Activated naive CD4-positive, alpha-beta T cell treated with anti-CD3 and anti-CD28 coated beads for 36 hours (primary cell): ENCODE data around the gene EIF3J. TPM values are rescaled to one million over a fixed set of nuclear protein-coding genes. Genes with fewer than 3 reads are reported as not detected.
A peak's percentile ranks its signal among the peaks of the same experiment; 100 is the strongest.

Experiments used
- CTCF ChIA-PET: fragments of 350-600 bp; sonication (Branson Sonifier 250); formaldehyde crosslinking; loops from one replicate; lab custom pipeline; 2021; ENCODE audit warnings: antibody characterized with exemption; lab: Charles Lee
- DNase-seq: peaks from one replicate; pipeline ENCODE4 v3.0.0-alpha.2; 2020
- H3K27ac Mint-ChIP-seq: one replicate; pipeline ENCODE4 v1.8.0; 2021; ENCODE audit warnings: mild to moderate bottlenecking, mixed read lengths
- H3K27me3 Mint-ChIP-seq: one replicate; pipeline ENCODE4 v1.8.0; 2021; ENCODE audit warnings: low read depth, mixed read lengths
- H3K36me3 Mint-ChIP-seq: one replicate; pipeline ENCODE4 v1.8.0; 2021; ENCODE audit warnings: low read depth, mixed read lengths
- H3K4me1 Mint-ChIP-seq: one replicate; pipeline ENCODE4 v1.8.0; 2021; ENCODE audit warnings: low read depth, mixed read lengths
- H3K4me3 Mint-ChIP-seq: one replicate; pipeline ENCODE4 v1.8.0; 2021; ENCODE audit warnings: mild to moderate bottlenecking, moderate library complexity, mixed read lengths
- H3K9me3 Mint-ChIP-seq: one replicate; pipeline ENCODE4 v1.8.0; 2021; ENCODE audit warnings: mixed read lengths
- intact Hi-C: fragments of 100-400 bp; cut with micrococcal nuclease; formaldehyde crosslinking; loops from one replicate; pipeline ENCODE4 v1.15.1; 2023
- total RNA-seq, 2 experiments: library from RNA; stranded (reverse); gene quantifications; one replicate each; pipeline ENCODE4 v1.2.3, GENCODE V29; 2021

Gene EIF3J
- total RNA-seq, 2 experiments from 2014 or later = 75.8 to 77.9 TPM

- H3K36me3 Mint-ChIP-seq = peaks cover 38% of the 10 kb centered on the region
- H3K27ac Mint-ChIP-seq = peak overlapping the region; percentile 61
Observed at GRCh38 chr15:44598066-44598465, 61.1 kb downstream of the EIF3J start.

DNA sequence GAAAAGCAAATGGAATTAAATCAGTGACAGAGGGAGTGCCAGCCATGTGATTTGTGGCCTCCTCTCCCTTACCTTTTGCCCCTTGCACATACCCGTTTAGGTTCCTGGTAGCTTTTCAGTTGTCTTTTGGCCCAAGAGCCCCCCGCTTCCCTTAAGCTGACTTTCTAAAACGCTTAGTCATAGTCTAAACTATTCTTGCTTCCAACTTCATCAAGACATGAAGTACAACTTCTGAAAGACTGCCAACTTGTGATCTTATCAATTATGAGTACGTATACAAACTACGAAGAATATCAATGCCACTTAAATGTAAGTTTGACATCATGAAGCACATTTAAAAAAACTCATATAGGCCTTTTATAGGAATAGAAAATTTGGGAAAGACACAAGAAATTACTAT, 61.9 kb downstream of the EIF3J start:
- no peak overlapping the region for H3K4me3 Mint-ChIP-seq
- H3K27me3 Mint-ChIP-seq = no peaks in the 10 kb centered on the region
- peaks cover 39% of the 10 kb centered on the region for H3K36me3 Mint-ChIP-seq
- H3K27ac Mint-ChIP-seq = no peak overlapping the region
- no peaks in the 10 kb centered on the region for H3K9me3 Mint-ChIP-seq
- peaks cover 26% of the 10 kb centered on the region for H3K4me1 Mint-ChIP-seq
- DNase-seq = no peak
- intact Hi-C loops = no loop called here
- CTCF ChIA-PET = interaction anchor here (1.4 to 2.8 kb wide), 2 partner anchors 9 to 138 kb away, joined by 4 to 12 read pairs; partner anchors contain the start of gene TRIM69

More at GRCh38 chr15:44598066-44598465, 61.1 kb downstream of the EIF3J start:
- Mint-ChIP-seq H3K27me3 (no peaks in the 10 kb centered on the region), H3K4me1 (peaks cover 30% of the 10 kb centered on the region), H3K4me3 (no peak overlapping the region), H3K9me3 (no peaks in the 10 kb centered on the region)
- CTCF ChIA-PET = interaction anchor here (1.4 to 2.8 kb wide), 3 partner anchors 9 to 139 kb away, joined by 4 to 12 read pairs (median 6); partner anchors contain the start of gene TRIM69
- no peak for DNase-seq
- intact Hi-C loops = no loop called here

GRCh38 chr15:44603126-44603525, 66.2 kb downstream of the EIF3J start:
- intact Hi-C loops = no loop called here
- H3K4me1 Mint-ChIP-seq = peaks cover 8% of the 10 kb centered on the region
- H3K27me3 Mint-ChIP-seq = no peaks in the 10 kb centered on the region
- peaks cover 45% of the 10 kb centered on the region for H3K36me3 Mint-ChIP-seq
- H3K9me3 Mint-ChIP-seq = no peaks in the 10 kb centered on the region
- CTCF ChIA-PET = interaction anchor here (0.6 kb wide), 1 partner anchor 112 kb away, joined by 4 read pairs; no protein-coding TSS in a partner anchor
- H3K27ac Mint-ChIP-seq = no peak overlapping the region
- no peak overlapping the region for H3K4me3 Mint-ChIP-seq
- DNase-seq = no peak

DNA sequence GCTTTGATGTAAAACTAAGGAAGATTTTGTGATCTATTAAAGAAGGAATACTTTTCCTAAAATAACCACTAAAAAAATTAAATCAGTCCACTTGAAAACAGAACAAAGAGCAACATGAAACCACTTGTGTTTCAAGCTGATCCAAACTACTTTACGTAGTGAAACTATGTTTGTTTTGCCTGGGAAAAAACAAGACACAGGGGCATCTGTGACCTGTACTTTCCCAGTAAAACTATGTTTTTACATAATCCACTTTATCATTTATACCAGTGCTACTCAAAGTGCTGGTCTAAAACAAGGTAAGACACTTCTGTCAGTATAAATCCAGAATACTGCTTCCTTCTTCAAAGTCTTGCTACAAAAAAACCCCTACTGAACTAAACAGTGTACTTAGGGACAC, 69.8 kb downstream of the EIF3J start:
- Mint-ChIP-seq H3K27ac (no peak overlapping the region), H3K36me3 (peaks cover 39% of the 10 kb centered on the region), H3K4me3 (no peak overlapping the region), H3K9me3 (no peaks in the 10 kb centered on the region), H3K4me1 (no peaks in the 10 kb centered on the region), H3K27me3 (no peaks in the 10 kb centered on the region)
- intact Hi-C loops = no loop called here
- CTCF ChIA-PET = interaction anchor here (1.3 kb wide), 1 partner anchor 14 kb away, joined by 3 read pairs; no protein-coding TSS in a partner anchor
- no peak for DNase-seq

Other genes starting within 250 kb of the EIF3J start
- gene GOLM2, start 248.4 kb upstream of the EIF3J start, total RNA-seq = 10 to 100 TPM; 15.6 to 18.0 TPM
- 10 to 100 TPM; 61.8 to 63.7 TPM for gene CTDSPL2, start 109.5 kb upstream of the EIF3J start, total RNA-seq
- 10 to 100 TPM; 83.2 to 96.4 TPM for gene SPG11, start 126.5 kb downstream of the EIF3J start, total RNA-seq
- gene PATL2, start 174.2 kb downstream of the EIF3J start, total RNA-seq = 1 to 10 TPM; 6.1 to 6.3 TPM
- gene B2M, start 174.4 kb downstream of the EIF3J start, total RNA-seq = 1,000 to 10,000 TPM; 5,387 to 5,703 TPM
- 10 to 100 TPM; 40.3 to 42.5 TPM for gene TRIM69, start 199.4 kb downstream of the EIF3J start, total RNA-seq